HEK293 (cell line): Measurements from ENCODE around the gene SSTR3.

Experiments
- CTCF ChIA-PET: fragments of 350-600 bp; formaldehyde crosslinking; extraction: SDS; loops from one replicate; lab custom pipeline; 2021; ENCODE audit warnings: antibody characterized with exemption; lab: Yijun Ruan, JAX
- POLR2A ChIA-PET: fragments of 300-600 bp; formaldehyde crosslinking; extraction: SDS; loops from one replicate; lab custom pipeline; 2020; ENCODE audit warnings: antibody characterized with exemption, inconsistent platforms; lab: Yijun Ruan, JAX
- H3K27ac ChIP-seq: fragments of 200-500 bp; sonication (Bioruptor generic); 2 replicates; pipeline ENCODE4 v1.5.1; 2014; ENCODE audit warnings: low read depth, low read length, control low read depth, inconsistent platforms; ENCODE audit errors: extremely low read depth
- H3K36me3 ChIP-seq, 2 experiments: fragments of 200-500 bp in 1 of 2; sonication (Bioruptor generic) in 1 of 2; 1 replicate in 1 of 2; 2 replicates in 1 of 2; pipeline ENCODE4 v1.5.1; 2014 to 2017; ENCODE audit warnings: inconsistent platforms in 2 of 2, low read length in 2 of 2; ENCODE audit not compliant: control insufficient read depth in 2 of 2, insufficient read depth in 1 of 2
- H3K4me1 ChIP-seq: fragments of 200-500 bp; sonication (Bioruptor generic); 2 replicates; pipeline ENCODE4 v1.5.1; 2014; ENCODE audit warnings: mild to moderate bottlenecking, low read length, inconsistent platforms; ENCODE audit not compliant: control insufficient read depth, insufficient read depth
- H3K4me3 ChIP-seq: 2 replicates; pipeline ENCODE4 v1.5.1; 2011; ENCODE audit warnings: low read depth, mild to moderate bottlenecking, control low read depth, low read length, moderate library complexity
- H3K9me3 ChIP-seq: fragments of 200-500 bp; sonication (Bioruptor generic); 2 replicates; pipeline ENCODE4 v1.5.1; 2014; ENCODE audit warnings: low read depth, low read length, inconsistent platforms; ENCODE audit not compliant: control insufficient read depth, insufficient read depth
- HOXA7 ChIP-seq: sonication (generic); formaldehyde crosslinking; IDR thresholded peaks from 2 replicates; pipeline ENCODE4 v1.8.1; 2022; ENCODE audit warnings: missing genetic modification reagents, borderline replicate concordance
- MYNN ChIP-seq: fragments of 450-650 bp; formaldehyde crosslinking; IDR thresholded peaks from 2 replicates; pipeline ENCODE4 v1.5.1; 2016; ENCODE audit warnings: missing biosample characterization, missing genetic modification characterization, borderline replicate concordance
- ZFP3 ChIP-seq: fragments of 450-650 bp; formaldehyde crosslinking; IDR thresholded peaks from 2 replicates; pipeline ENCODE4 v1.5.1; 2016; ENCODE audit warnings: low read depth, missing biosample characterization, missing genetic modification characterization
- ZNF404 ChIP-seq: fragments of 450-650 bp; formaldehyde crosslinking; IDR thresholded peaks from 2 replicates; pipeline ENCODE4 v1.5.1; 2017; ENCODE audit warnings: missing biosample characterization, missing genetic modification characterization
- ZNF571 ChIP-seq: fragments of 450-650 bp; formaldehyde crosslinking; IDR thresholded peaks from 2 replicates; pipeline ENCODE4 v1.5.0; 2017; ENCODE audit warnings: missing biosample characterization, missing genetic modification characterization
- ZNF701 ChIP-seq: fragments of 450-650 bp; formaldehyde crosslinking; IDR thresholded peaks from 2 replicates; pipeline ENCODE4 v1.5.1; 2016; ENCODE audit warnings: missing biosample characterization, missing genetic modification characterization
- TF ChIP-seq, protein P1 (sequence below): fragments of 450-650 bp; formaldehyde crosslinking; IDR thresholded peaks from 2 replicates; pipeline ENCODE4 v1.5.1; 2016; ENCODE audit warnings: missing biosample characterization, missing genetic modification characterization
- TF ChIP-seq, protein P2 (sequence below): fragments of 450-650 bp; formaldehyde crosslinking; IDR thresholded peaks from 2 replicates; pipeline ENCODE4 v1.5.1; 2016; ENCODE audit warnings: missing biosample characterization, missing genetic modification characterization
- TF ChIP-seq, protein P3 (sequence below): fragments of 450-650 bp; formaldehyde crosslinking; IDR thresholded peaks from 2 replicates; pipeline ENCODE4 v1.5.1; 2017; ENCODE audit warnings: missing biosample characterization, mild to moderate bottlenecking, missing genetic modification characterization, moderate library complexity
- TF ChIP-seq, protein P4 (sequence below): fragments of 450-650 bp; formaldehyde crosslinking; IDR thresholded peaks from 2 replicates; pipeline ENCODE4 v1.5.1; 2017; ENCODE audit warnings: missing biosample characterization, missing genetic modification characterization

The SSTR3 gene

DNA sequence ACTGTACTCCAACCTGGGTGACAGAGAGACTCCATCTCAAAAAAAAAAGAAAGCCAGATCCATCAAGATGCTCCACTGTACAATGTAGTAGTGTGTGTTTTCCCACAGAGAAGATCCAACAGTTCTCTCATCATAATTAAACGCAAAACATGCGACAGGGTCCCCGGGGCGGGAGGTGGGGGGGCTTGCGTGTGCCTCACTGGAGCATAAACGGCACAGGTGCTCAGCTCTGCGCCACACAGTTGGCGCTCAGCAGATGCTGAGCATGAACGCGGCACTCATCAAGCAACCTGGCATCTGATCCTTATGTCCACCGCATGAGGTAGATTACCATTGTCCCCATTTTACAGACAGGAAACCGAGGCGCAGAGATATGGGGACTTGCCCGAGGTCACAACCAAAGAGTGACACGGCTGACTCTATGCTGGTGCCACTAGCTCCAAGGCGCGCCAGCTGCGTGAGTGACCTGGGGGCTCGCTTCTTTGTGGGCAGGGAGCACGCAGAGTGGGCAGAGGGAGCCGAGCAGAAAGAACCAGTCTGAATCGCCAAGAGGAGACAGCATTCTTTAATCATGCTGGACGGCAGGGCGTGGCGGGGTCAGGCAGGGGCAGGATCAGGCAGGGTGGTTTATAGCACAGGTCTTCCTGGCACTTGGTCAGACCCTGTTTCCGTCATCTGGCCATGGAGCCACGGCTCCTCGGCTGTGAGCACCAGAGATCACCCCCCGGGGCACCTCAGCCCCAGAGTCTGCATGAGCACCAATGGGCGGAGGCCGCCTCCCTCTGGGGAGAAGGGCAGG is 32.5 kb downstream of the SSTR3 start (continued):
- TF ChIP-seq, protein P1, sequence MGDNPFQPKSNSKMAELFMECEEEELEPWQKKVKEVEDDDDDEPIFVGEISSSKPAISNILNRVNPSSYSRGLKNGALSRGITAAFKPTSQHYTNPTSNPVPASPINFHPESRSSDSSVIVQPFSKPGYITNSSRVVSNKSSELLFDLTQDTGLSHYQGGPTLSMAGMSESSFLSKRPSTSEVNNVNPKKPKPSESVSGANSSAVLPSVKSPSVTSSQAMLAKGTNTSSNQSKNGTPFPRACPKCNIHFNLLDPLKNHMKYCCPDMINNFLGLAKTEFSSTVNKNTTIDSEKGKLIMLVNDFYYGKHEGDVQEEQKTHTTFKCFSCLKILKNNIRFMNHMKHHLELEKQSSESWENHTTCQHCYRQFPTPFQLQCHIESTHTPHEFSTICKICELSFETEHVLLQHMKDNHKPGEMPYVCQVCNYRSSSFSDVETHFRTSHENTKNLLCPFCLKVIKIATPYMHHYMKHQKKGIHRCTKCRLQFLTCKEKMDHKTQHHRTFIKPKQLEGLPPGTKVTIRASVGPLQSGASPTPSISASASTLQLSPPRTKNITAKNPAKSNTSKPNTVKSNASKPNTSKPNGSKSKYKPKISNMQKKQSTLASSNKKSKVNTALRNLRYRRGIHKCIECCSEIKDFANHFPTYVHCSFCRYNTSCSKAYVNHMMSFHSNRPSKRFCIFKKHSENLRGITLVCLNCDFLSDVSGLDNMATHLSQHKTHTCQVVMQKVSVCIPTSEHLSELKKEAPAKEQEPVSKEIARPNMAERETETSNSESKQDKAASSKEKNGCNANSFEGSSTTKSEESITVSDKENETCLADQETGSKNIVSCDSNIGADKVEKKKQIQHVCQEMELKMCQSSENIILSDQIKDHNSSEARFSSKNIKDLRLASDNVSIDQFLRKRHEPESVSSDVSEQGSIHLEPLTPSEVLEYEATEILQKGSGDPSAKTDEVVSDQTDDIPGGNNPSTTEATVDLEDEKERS (tag by site-specific recombination): no peak
- no peak for TF ChIP-seq ZNF571 (tag by site-specific recombination)
- TF ChIP-seq HOXA7 (CRISPR knock-in tag): no peak

DNA sequence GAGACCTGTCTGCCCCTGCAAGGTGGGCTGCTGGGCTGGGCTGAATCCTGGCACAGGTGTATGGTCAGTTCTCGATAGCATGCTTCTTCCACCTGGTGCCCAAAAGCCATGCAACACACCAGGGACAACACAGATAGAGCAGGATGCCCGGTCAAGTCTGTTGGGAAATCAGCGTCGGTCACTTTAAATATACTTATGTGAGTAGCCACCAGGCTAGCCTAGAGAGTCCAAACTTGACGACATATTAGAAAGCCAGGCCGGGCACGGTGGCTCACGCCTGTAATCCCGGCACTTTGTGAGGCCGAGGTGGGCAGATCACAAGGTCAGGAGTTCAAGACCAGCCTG is 33.2 kb downstream of the SSTR3 start:
- H3K9me3 ChIP-seq: no peaks in the 10 kb centered on the region
- H3K4me1 ChIP-seq: no peaks in the 10 kb centered on the region; the same call in 1 of the 2 replicates
- TF ChIP-seq ZNF701 (tag by site-specific recombination): no peak
- no peak for TF ChIP-seq MYNN (tag by site-specific recombination)
- TF ChIP-seq, protein P2, sequence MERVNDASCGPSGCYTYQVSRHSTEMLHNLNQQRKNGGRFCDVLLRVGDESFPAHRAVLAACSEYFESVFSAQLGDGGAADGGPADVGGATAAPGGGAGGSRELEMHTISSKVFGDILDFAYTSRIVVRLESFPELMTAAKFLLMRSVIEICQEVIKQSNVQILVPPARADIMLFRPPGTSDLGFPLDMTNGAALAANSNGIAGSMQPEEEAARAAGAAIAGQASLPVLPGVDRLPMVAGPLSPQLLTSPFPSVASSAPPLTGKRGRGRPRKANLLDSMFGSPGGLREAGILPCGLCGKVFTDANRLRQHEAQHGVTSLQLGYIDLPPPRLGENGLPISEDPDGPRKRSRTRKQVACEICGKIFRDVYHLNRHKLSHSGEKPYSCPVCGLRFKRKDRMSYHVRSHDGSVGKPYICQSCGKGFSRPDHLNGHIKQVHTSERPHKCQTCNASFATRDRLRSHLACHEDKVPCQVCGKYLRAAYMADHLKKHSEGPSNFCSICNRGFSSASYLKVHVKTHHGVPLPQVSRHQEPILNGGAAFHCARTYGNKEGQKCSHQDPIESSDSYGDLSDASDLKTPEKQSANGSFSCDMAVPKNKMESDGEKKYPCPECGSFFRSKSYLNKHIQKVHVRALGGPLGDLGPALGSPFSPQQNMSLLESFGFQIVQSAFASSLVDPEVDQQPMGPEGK (tag by site-specific recombination): no peak
- TF ChIP-seq, all 188 proteins: peak for 0
- Histone ChIP-seq H3K4me3 (no peak overlapping the region), H3K27ac (no peak overlapping the region), H3K36me3 (no peaks in the 10 kb centered on the region)
- ChIA-PET CTCF (interaction anchor here (0.7 to 0.9 kb wide), 3 partner anchors 34 to 403 kb away, joined by 3 to 4 read pairs (median 4); partner anchors contain the start of gene IFT27), POLR2A (no interaction called here)

DNA sequence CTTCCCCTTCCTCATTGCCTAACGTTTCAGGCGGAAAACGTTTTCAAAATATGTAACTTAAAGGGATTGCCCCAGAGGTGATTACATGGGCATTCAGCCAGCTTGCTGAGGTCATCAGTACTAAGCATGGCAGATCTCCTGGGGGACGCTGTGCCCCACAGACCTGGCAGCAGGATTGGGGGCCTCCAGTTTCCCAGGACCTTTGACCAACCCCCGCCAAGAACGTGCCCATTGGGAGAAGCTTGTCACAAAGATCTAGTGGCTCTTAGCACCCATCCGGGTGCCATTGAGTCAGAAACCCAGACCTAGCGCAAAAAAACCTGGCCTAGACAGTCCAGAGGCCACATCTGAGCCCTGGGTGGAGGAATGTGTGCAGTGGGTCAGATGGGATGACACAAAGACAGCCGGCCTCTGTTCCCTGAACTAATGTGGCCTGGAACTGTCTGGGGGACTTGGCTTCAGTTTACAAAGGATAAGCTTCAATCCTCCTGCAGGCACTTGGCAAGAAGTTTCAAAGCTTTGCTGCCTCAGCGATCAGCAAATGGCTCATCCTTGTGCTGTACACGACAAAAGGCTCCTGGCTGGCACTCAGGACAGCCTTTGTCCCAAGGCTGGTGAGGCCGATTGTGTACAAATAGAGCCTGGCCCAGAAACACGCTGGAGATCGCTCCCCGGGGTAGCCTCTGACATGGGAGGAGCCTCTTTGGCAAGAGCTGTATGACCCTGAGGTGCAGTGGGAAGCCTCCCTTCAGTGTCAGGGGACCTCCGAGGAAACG is 33.7 kb downstream of the SSTR3 start:
- H3K4me1 ChIP-seq: no peaks in the 10 kb centered on the region; the same call in 1 of the 2 replicates
- TF ChIP-seq, protein P3, sequence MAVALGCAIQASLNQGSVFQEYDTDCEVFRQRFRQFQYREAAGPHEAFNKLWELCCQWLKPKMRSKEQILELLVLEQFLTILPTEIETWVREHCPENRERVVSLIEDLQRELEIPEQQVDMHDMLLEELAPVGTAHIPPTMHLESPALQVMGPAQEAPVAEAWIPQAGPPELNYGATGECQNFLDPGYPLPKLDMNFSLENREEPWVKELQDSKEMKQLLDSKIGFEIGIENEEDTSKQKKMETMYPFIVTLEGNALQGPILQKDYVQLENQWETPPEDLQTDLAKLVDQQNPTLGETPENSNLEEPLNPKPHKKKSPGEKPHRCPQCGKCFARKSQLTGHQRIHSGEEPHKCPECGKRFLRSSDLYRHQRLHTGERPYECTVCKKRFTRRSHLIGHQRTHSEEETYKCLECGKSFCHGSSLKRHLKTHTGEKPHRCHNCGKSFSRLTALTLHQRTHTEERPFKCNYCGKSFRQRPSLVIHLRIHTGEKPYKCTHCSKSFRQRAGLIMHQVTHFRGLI (tag by site-specific recombination): no peak
- H3K36me3 ChIP-seq: no peaks in the 10 kb centered on the region
- H3K9me3 ChIP-seq: no peaks in the 10 kb centered on the region
- no peak overlapping the region for H3K27ac ChIP-seq
- ChIA-PET POLR2A (no interaction called here), CTCF (interaction anchor here (0.6 to 2.4 kb wide), 7 partner anchors 12 to 402 kb away, joined by 3 to 14 read pairs (median 4); partner anchors contain the start of gene IFT27)
- H3K4me3 ChIP-seq: no peak overlapping the region

DNA sequence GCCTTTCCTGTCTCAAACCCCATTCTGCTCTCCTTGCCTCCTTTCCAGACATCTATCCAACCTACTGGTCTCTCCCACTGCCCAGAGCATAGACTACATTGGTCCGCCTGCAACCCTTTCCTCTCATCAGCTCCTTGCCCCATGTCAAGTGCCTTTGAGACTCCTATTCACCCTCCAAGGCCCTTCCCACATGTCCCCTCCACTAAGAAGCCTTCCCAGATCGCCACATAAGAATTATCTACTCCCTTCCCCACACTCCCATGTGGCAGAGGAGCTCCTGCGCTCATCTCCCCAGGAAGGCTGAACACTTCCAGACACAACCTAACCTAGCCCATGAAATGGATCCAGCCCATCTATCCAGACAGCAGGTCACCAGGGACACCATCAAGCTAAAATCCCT is 34.5 kb downstream of the SSTR3 start:
- TF ChIP-seq, protein P4, sequence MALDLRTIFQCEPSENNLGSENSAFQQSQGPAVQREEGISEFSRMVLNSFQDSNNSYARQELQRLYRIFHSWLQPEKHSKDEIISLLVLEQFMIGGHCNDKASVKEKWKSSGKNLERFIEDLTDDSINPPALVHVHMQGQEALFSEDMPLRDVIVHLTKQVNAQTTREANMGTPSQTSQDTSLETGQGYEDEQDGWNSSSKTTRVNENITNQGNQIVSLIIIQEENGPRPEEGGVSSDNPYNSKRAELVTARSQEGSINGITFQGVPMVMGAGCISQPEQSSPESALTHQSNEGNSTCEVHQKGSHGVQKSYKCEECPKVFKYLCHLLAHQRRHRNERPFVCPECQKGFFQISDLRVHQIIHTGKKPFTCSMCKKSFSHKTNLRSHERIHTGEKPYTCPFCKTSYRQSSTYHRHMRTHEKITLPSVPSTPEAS: no peak
- TF ChIP-seq ZNF404 (tag by site-specific recombination): no peak
- peak; percentile 92 for TF ChIP-seq ZFP3
- Histone ChIP-seq H3K9me3 (no peaks in the 10 kb centered on the region), H3K4me3 (no peak overlapping the region), H3K27ac (no peak overlapping the region), H3K4me1 (no peaks in the 10 kb centered on the region; the same call in 1 of the 2 replicates), H3K36me3 (no peaks in the 10 kb centered on the region)
- ChIA-PET POLR2A (no interaction called here), CTCF (interaction anchor here (0.6 to 2.4 kb wide), 5 partner anchors 11 to 22 kb away, joined by 3 to 14 read pairs (median 6); no protein-coding TSS in a partner anchor)
